Globus pallidus (tissue), 1 donor: ENCODE results near the gene SH2D1A.

Source experiments
- DNase-seq: peaks from one replicate; pipeline ENCODE4 v3.0.0-alpha.2; 2015; ENCODE audit warnings: low spot score

Gene SH2D1A

GRCh38 chrX:124421898-124422655 lies 75.7 kb downstream of the SH2D1A start:
- DNase-seq, result no peak
